PC-9 (cell line): Measurements from ENCODE around the gene TTC8. TPM values are rescaled to one million over a fixed set of nuclear protein-coding genes. Genes with fewer than 3 reads are reported as not detected.

ENCODE experiments used
- BruUV-seq: library from RNA; stranded (reverse); fragments of 400-500 nt; replicated peaks from 2 replicates; lab custom pipeline; 2021; lab: Mats Ljungman, UMichigan
- CTCF ChIA-PET: fragments of 300-600 bp; sonication (Branson Sonifier 250); formaldehyde crosslinking; loops from one replicate; lab custom pipeline; 2022; ENCODE audit warnings: antibody characterized with exemption; lab: Charles Lee
- POLR2A ChIA-PET: fragments of 300-600 bp; sonication (Branson Sonifier 250); formaldehyde crosslinking; loops from one replicate; lab custom pipeline; 2022; ENCODE audit warnings: antibody characterized with exemption; ENCODE audit not compliant: unreplicated experiment; lab: Charles Lee
- DNase-seq, 2 experiments: peaks; one replicate each; pipeline versions ENCODE4 v3.0.0 to v3.0.0-alpha.2; 2015 to 2022; ENCODE audit warnings: mixed read lengths in 1 of 2
- H2AFZ ChIP-seq: fragments of 200-600 bp; sonication (generic); 2 replicates; pipeline ENCODE4 v1.8.1; 2017; ENCODE audit warnings: antibody characterized with exemption
- H3F3A ChIP-seq: fragments of 200-600 bp; sonication (generic); 2 replicates; pipeline ENCODE4 v1.8.1; 2017; ENCODE audit warnings: antibody characterized with exemption, mild to moderate bottlenecking, low read depth; ENCODE audit not compliant: insufficient read depth
- H3K27ac ChIP-seq: fragments of 200-600 bp; sonication (generic); 2 replicates; pipeline ENCODE4 v1.6.1; 2016; ENCODE audit warnings: mixed run types
- H3K27me3 ChIP-seq: fragments of 200-600 bp; sonication (generic); 2 replicates; pipeline ENCODE4 v1.6.1; 2016; ENCODE audit warnings: low read depth, mixed run types; ENCODE audit not compliant: insufficient read depth
- H3K36me3 ChIP-seq: fragments of 200-600 bp; sonication (generic); 2 replicates; pipeline ENCODE4 v1.6.1; 2016; ENCODE audit warnings: low read depth, mixed run types
- H3K4me1 ChIP-seq: fragments of 200-600 bp; sonication (generic); replicated peaks from 2 replicates; pipeline ENCODE4 v1.6.1; 2016; ENCODE audit warnings: mixed run types; ENCODE audit not compliant: insufficient read depth
- H3K4me2 ChIP-seq: fragments of 200-600 bp; sonication (generic); 2 replicates; pipeline ENCODE4 v1.6.1; 2017; ENCODE audit warnings: mixed run types
- H3K4me3 ChIP-seq: fragments of 200-600 bp; sonication (generic); 2 replicates; pipeline ENCODE4 v1.6.1; 2016; ENCODE audit warnings: mixed run types
- H3K79me2 ChIP-seq: fragments of 200-600 bp; sonication (generic); 2 replicates; pipeline ENCODE4 v1.6.1; 2017; ENCODE audit warnings: low read depth, mixed run types
- H3K9me2 ChIP-seq: fragments of 200-600 bp; sonication (generic); 2 replicates; pipeline ENCODE4 v1.8.1; 2017; ENCODE audit warnings: mild to moderate bottlenecking; ENCODE audit not compliant: insufficient read depth
- H3K9me3 ChIP-seq: fragments of 200-600 bp; sonication (generic); 2 replicates; pipeline ENCODE4 v1.8.1; 2016; ENCODE audit warnings: low read depth; ENCODE audit not compliant: insufficient read depth
- H4K20me1 ChIP-seq: fragments of 200-600 bp; sonication (generic); 2 replicates; pipeline ENCODE4 v1.8.1; 2017; ENCODE audit not compliant: insufficient read depth
- CTCF ChIP-seq: fragments of 200-600 bp; sonication (generic); conservative IDR thresholded peaks from 2 replicates; pipeline ENCODE4 v1.6.1; 2017; ENCODE audit warnings: mixed run types, antibody characterized with exemption, mild to moderate bottlenecking, moderate library complexity
- EZH2 ChIP-seq: fragments of 200-600 bp; sonication (generic); IDR thresholded peaks from 2 replicates; pipeline ENCODE4 v1.8.0; 2017; ENCODE audit warnings: antibody characterized with exemption, low read depth
- intact Hi-C: fragments of 100-400 bp; cut with micrococcal nuclease; formaldehyde crosslinking; loops from one replicate; pipeline ENCODE4 v1.10.0; 2022; ENCODE audit not compliant: unreplicated experiment
- total RNA-seq: library from RNA; stranded (reverse); gene quantifications from 2 replicates; pipeline ENCODE4 v1.2.3, GENCODE V29; 2021

Gene TTC8
- total RNA-seq, 1 experiment from 2014 or later = 8.1 TPM

- no peak overlapping the region for H3K4me3 ChIP-seq
- no peak overlapping the region for H2AFZ ChIP-seq
- no peaks in the 10 kb centered on the region for H4K20me1 ChIP-seq
- no peaks in the 10 kb centered on the region for H3F3A ChIP-seq
- ChIA-PET CTCF (no interaction called here), POLR2A (no interaction called here)
- no peak for TF ChIP-seq EZH2
- no peak for TF ChIP-seq CTCF
- no peaks in the 10 kb centered on the region for H3K27me3 ChIP-seq
- no peaks in the 10 kb centered on the region for H3K79me2 ChIP-seq
- no peaks in the 10 kb centered on the region for H3K9me2 ChIP-seq
- intact Hi-C loops = no loop called here
- DNase-seq = no peak
- no TSS peak for BruUV-seq
- H3K4me1 ChIP-seq = no peaks in the 10 kb centered on the region
- no peak overlapping the region for H3K4me2 ChIP-seq
- H3K9me3 ChIP-seq = no peaks in the 10 kb centered on the region
- H3K27ac ChIP-seq = no peak overlapping the region
- no peaks in the 10 kb centered on the region for H3K36me3 ChIP-seq
These were observed 21.9 kb upstream of the TTC8 start for GRCh38 chr14:88802596-88802995.

DNA sequence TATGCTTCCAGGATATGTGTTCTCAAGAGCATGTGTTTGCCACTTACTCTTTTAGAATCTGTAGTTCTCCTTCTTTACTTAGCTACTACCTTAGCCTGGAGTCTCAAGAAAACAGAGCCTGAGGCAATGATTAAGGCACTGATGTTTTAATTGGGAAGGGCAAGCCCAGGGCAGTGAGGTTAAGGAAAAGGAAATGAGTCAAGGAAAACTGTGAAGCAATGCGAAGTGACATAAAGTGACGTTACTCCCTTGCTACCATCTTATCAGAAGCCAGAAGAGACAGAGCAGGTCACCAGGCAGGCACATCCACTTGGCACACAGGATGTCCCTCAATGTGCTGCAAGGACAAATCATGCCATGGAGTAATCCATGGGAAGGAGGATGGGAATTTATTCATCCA lies 20.4 kb upstream of the TTC8 start:
- no peak overlapping the region for H2AFZ ChIP-seq

GRCh38 chr14:88804477-88804876 lies 20.0 kb upstream of the TTC8 start:
- DNase-seq = no peak
- BruUV-seq = no TSS peak
- H3K9me2 ChIP-seq = no peaks in the 10 kb centered on the region
- no peak overlapping the region for H3K4me3 ChIP-seq
- TF ChIP-seq EZH2 (no peak), CTCF (no peak)
- no peaks in the 10 kb centered on the region for H4K20me1 ChIP-seq
- H3F3A ChIP-seq = no peaks in the 10 kb centered on the region
- no peaks in the 10 kb centered on the region for H3K9me3 ChIP-seq
- CTCF ChIA-PET = no interaction called here
- no peaks in the 10 kb centered on the region for H3K4me1 ChIP-seq
- H3K4me2 ChIP-seq = no peak overlapping the region
- no peak overlapping the region for H2AFZ ChIP-seq
- no peaks in the 10 kb centered on the region for H3K36me3 ChIP-seq
- no peaks in the 10 kb centered on the region for H3K27me3 ChIP-seq
- intact Hi-C loops = no loop called here
- no peak overlapping the region for H3K27ac ChIP-seq
- H3K79me2 ChIP-seq = no peaks in the 10 kb centered on the region
- POLR2A ChIA-PET = no interaction called here

More for the DNA sequence above, 20.4 kb upstream of the TTC8 start:
- ChIA-PET POLR2A (no interaction called here), CTCF (no interaction called here)
- H3K4me2 ChIP-seq = no peak overlapping the region
- no peaks in the 10 kb centered on the region for H3F3A ChIP-seq
- no peaks in the 10 kb centered on the region for H4K20me1 ChIP-seq
- no peaks in the 10 kb centered on the region for H3K79me2 ChIP-seq
- no TSS peak for BruUV-seq
- H3K4me1 ChIP-seq = no peaks in the 10 kb centered on the region
- H3K9me3 ChIP-seq = no peaks in the 10 kb centered on the region
- TF ChIP-seq CTCF (no peak), EZH2 (no peak)
- H3K27ac ChIP-seq = no peak overlapping the region
- intact Hi-C loops = no loop called here
- no peaks in the 10 kb centered on the region for H3K9me2 ChIP-seq
- H3K27me3 ChIP-seq = no peaks in the 10 kb centered on the region
- H3K4me3 ChIP-seq = no peak overlapping the region
- DNase-seq = peak in 1 of 2 experiments; percentile 34
- H3K36me3 ChIP-seq = no peaks in the 10 kb centered on the region
